IMR-90 (cell line): ENCODE data around the gene SETX.

Source experiments
- CHD1 ChIP-seq: IDR thresholded peaks from 2 replicates; pipeline ENCODE4 v1.6.1; 2012; ENCODE audit warnings: low read depth, low read length, improper control_type of control experiment
- CTCF ChIP-seq: conservative IDR thresholded peaks from 2 replicates; pipeline ENCODE4 v1.5.1; 2012; ENCODE audit warnings: mild to moderate bottlenecking, low read depth, low read length, improper control_type of control experiment
- FOS ChIP-seq: fragments of 150-350 bp; IDR thresholded peaks from 2 replicates; pipeline ENCODE4 v1.6.1; 2016; ENCODE audit warnings: low read depth, low read length
- MAFK ChIP-seq: IDR thresholded peaks from 2 replicates; pipeline ENCODE4 v1.6.1; 2012; ENCODE audit warnings: low read depth, low read length, improper control_type of control experiment
- MXI1 ChIP-seq: IDR thresholded peaks from 2 replicates; pipeline ENCODE4 v1.6.1; 2012; ENCODE audit warnings: low read depth, mild to moderate bottlenecking, low read length, moderate library complexity, borderline replicate concordance
- POLR2A ChIP-seq: IDR thresholded peaks from 2 replicates; pipeline ENCODE4 v1.6.1; 2012; ENCODE audit warnings: mild to moderate bottlenecking, low read depth, low read length
- RAD21 ChIP-seq: IDR thresholded peaks from 2 replicates; pipeline ENCODE4 v1.6.1; 2012; ENCODE audit warnings: low read length, improper control_type of control experiment

GRCh38 chr9:132226571-132227430, 128.0 kb downstream of the SETX start:
- TF ChIP-seq CTCF (no peak), FOS (no peak), MXI1 (no peak), RAD21 (no peak), MAFK (no peak), POLR2A (no peak), CHD1 (no peak)
